ENCODE results near the gene LEMD2.

Gene LEMD2

GRCh38 chr6:33812669-33813068, 23.7 kb upstream of the LEMD2 start:
- DNase-seq (ENCODE audit: low read depth) = peak; percentile 53
- TF ChIP-seq CTCF (IDR thresholded peaks at IDR 0.05; ENCODE audit: low read depth, low read length, missing control alignments) = peak; percentile 60
- in situ Hi-C loops (cut with HindIII; ENCODE audit: low sequenced_read_pairs) = no loop called here
- no peak overlapping the region for H3K4me3 ChIP-seq (ENCODE audit: low read depth, low read length)

GRCh38 chr6:33809594-33809993, 20.7 kb upstream of the LEMD2 start:
- no peak for TF ChIP-seq CTCF (IDR thresholded peaks at IDR 0.05; ENCODE audit: low read depth, low read length, missing control alignments)
- DNase-seq (ENCODE audit: low read depth) = no peak
- no peak overlapping the region for H3K4me3 ChIP-seq (ENCODE audit: low read depth, low read length)
- in situ Hi-C loops (cut with HindIII; ENCODE audit: low sequenced_read_pairs) = no loop called here

- DNase-seq (ENCODE audit: low read depth) = no peak
- H3K4me3 ChIP-seq (ENCODE audit: low read depth, low read length) = no peak overlapping the region
- in situ Hi-C loops (cut with HindIII; ENCODE audit: low sequenced_read_pairs) = no loop called here
- no peak for TF ChIP-seq CTCF (IDR thresholded peaks at IDR 0.05; ENCODE audit: low read depth, low read length, missing control alignments)
Observed at GRCh38 chr6:33808641-33809180, 19.8 kb upstream of the LEMD2 start.

- in situ Hi-C loops (cut with HindIII; ENCODE audit: low sequenced_read_pairs) = no loop called here
- no peak overlapping the region for H3K4me3 ChIP-seq (ENCODE audit: low read depth, low read length)
- DNase-seq (ENCODE audit: low read depth) = no peak
- no peak for TF ChIP-seq CTCF (IDR thresholded peaks at IDR 0.05; ENCODE audit: low read depth, low read length, missing control alignments)
Observed at GRCh38 chr6:33807606-33808005, 18.7 kb upstream of the LEMD2 start.

GRCh38 chr6:33806841-33807240, 17.9 kb upstream of the LEMD2 start:
- in situ Hi-C loops (cut with HindIII; ENCODE audit: low sequenced_read_pairs) = no loop called here
- DNase-seq (ENCODE audit: low read depth) = no peak
- no peak overlapping the region for H3K4me3 ChIP-seq (ENCODE audit: low read depth, low read length)
- no peak for TF ChIP-seq CTCF (IDR thresholded peaks at IDR 0.05; ENCODE audit: low read depth, low read length, missing control alignments)

GRCh38 chr6:33803571-33804053, 14.7 kb upstream of the LEMD2 start, which contains the start of gene MLN:
MLN (minus strand) TSS chr6:33804003; CDS start chr6:33801163, 2,840 bp downstream.
- H3K4me3 ChIP-seq (ENCODE audit: low read depth, low read length) = no peak within 1 kb of the TSS
- TF ChIP-seq CTCF (IDR thresholded peaks at IDR 0.05; ENCODE audit: low read depth, low read length, missing control alignments) = no peak
- in situ Hi-C loops (cut with HindIII; ENCODE audit: low sequenced_read_pairs) = no loop called here
- no peak for DNase-seq (ENCODE audit: low read depth)
